NCI-H82 (cell line): ENCODE results near the gene CLDN9.
"Not testable (repeated sequence)": the region's sequence is repeated elsewhere in the genome, so short reads cannot be mapped to it uniquely, and the experiment has no call there.

Source experiments
- DNase-seq: peaks from one replicate; lab custom pipeline; 2025; lab: John Stamatoyannopoulos, UW

Gene CLDN9

DNA sequence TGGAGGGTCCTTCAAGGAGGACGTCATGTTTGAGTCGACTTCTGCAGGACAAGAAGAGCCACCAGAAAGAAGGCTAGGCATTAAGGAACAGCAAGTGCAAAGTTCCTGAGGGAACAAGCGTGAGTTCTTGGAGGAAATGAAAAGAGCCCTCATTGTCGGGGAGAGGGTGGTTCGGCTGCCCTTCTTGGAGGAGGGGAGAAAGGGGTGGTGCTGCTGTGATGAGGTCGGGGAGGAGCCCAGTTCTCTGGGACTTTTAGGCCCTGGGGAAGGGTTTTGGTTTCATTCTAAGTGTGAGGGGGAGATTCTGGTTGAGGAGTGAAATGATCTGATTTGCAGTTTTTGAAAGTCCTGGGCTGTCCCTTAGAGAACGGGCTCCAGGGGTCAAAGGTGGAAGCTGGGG is 19.9 kb downstream of the CLDN9 start:
- DNase-seq, result no peak

DNA sequence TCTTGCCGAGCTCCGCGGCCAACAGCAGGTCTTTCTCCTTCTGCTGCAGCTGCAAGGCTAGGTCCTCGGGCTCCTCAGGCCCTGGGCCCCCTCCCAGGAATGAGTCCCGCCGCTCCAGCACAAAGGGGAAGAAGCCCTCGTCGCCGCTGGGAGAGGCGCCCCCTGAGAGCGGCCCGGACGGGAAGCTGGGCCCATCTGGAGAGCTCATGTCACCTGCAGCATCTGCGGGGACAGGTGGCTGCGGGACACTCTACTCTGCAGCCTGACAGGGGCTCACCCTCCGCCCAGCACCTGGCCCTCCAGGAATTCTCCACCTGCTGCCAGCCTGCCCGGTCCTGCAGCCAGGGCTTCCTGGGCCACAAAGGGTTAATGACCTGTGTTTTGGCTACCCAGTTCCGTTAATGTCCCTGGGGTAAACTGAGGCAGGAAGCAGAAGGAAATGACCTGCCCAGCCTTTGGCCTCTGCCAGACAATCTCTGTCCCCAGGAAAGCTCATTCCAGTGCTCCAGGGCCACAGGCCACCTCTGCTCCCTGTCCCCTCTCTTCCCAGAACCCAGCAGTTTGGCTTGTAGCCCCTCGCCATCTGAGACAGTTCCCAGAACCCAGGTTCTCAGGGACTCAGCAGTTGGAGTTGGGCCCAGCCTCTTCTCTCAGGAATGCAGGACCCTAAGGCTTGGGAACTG is 22.7 kb downstream of the CLDN9 start:
- no peak for DNase-seq

DNA sequence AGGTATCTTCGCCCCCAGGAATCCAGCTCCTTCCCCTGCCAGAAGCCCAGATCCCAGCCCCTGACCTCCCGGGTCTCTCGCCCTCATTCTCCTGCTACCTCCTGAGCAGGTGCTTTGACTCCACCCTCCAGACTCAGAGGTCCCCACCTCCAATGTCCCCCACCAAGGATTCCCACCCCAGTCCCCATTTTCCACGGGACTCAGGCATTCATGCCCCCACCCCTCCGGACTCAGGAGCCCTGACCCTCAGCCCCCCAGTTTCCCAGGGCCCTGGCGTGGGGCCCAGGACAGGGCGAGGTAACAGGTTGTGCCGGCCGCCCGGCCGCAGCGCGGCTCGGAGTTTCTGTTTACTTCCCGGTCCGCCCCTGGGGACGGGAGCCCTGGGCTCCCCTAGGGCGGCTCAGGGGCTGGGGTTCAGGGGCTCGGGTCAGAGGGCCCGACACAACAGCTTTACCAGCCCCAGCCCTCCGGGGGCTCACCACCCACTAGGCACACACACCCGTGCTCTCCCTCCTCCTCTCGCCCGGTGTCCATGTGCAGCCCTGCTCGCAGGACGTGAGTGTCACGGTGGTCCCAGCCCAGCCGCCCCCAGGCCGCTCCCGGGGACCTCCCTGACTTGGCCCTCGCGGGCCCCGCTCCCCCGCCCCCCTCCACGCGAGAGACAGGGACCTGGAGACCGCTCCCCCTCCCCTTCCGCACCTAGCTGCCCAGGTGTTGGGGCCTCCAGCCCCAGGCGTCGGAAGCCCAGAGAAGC is 23.4 kb downstream of the CLDN9 start:
- DNase-seq, result no peak

DNA sequence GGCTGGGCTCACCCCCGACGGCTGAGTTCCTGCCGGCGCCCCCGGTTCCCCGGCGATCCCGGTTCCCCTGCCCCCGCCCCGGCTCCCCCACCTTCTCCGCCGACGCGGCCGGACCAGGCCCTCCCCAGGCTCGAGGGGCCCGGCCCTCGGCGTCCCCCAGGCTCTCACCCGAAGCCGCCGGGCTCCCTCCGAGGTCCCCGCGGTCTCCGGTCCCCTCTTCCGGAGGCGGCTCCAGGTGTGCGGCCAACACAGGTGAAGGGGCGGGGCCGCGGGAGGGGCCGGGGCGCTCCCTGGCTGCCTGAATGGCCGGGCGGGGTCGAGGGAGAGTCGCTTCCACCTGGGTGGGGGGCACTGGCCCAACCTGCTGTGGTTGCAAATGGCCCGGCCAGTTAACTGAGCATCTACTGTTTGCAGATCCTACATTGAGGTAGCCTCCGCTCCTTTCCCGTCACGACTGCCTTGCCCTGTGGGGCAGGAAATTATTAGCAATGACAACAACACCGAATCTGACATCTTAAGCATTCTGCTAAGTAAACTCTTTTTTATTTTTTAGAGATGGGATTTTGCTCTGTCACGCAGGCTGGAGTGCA is 24.1 kb downstream of the CLDN9 start, which contains the start of gene BICDL2:
TSS of gene BICDL2 (minus strand) at position 219 of the 590 bp plus-strand sequence. CDS start 1,448 bp downstream, outside the sequence.
- no peak for DNase-seq

DNA sequence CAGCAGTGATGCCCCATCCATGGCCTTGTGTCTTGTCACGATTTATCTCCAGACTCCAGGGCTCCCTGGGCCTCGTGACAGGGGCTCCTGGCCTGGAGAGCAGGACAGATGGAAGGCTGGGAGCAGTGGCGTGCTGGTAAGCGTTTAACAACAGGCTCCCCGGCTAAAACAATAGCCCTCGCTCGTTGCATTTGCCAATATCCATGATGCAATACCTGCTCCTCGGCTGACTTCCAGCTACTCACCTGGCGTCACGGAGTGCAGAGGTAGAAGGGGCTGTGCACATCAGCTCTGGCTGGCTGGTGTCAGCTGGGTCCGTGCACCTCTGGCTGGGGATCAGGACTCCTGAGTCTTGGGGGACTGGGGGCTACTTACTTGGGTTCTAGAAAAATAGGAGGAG is 25.5 kb downstream of the CLDN9 start:
- peak; percentile 50 for DNase-seq

DNA sequence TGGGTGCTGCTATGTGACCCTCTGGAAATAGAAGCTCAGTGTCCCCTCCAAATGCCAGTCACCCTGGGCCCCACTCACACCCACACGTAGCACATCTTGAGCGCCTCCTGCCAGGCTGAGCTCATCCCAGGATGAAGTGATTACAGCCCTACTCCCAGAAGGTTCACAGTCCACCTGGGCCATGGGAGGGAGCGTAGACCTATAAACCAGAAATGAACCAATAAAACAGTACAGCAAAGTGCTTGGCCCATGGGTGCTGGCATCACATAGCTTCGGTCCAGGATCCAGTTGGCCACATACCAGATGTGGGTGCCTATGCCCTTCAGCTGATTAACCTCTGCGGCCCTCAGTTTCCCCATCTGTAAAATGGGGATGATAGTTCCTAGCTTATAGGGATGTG is 26.2 kb downstream of the CLDN9 start:
- no peak for DNase-seq

DNA sequence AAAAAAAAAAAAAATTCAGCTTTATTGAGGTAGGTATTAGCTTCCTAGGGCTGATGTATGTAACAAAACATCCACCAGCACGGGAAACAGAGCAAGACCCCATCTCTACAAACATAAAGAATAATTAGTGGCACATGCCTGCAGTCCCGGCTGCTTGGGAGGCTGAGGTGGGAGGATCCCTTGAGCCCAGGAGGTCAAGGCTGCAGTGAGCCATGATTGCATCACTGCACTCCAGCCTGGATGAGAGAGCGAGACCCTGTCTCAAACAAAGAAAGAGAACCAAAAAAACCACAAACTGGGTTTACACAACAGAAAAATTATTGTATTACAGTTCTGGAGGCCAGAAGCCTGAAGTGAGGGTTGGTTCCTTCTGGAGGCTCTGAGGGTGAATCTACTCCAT is 29.7 kb downstream of the CLDN9 start:
- no peak for DNase-seq

DNA sequence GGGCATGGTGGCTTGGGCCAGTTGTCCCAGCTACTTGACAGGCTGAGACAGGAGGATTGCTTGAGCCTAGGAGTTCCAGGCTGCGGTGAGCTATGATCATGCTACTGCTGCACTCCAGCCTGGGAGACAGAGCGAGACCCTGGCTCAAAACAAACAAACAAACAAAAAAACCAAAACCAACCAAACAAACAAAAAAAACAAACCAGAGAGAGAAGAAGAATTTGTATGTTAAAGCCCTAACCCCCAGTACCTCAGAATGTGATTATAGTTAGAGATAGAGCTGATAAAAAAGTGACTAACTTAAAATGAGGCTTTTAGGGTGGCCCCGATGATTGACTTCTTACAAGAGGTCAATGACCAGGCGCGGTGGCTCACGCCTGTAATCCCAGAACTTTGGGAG is 32.0 kb downstream of the CLDN9 start:
- no peak for DNase-seq

DNA sequence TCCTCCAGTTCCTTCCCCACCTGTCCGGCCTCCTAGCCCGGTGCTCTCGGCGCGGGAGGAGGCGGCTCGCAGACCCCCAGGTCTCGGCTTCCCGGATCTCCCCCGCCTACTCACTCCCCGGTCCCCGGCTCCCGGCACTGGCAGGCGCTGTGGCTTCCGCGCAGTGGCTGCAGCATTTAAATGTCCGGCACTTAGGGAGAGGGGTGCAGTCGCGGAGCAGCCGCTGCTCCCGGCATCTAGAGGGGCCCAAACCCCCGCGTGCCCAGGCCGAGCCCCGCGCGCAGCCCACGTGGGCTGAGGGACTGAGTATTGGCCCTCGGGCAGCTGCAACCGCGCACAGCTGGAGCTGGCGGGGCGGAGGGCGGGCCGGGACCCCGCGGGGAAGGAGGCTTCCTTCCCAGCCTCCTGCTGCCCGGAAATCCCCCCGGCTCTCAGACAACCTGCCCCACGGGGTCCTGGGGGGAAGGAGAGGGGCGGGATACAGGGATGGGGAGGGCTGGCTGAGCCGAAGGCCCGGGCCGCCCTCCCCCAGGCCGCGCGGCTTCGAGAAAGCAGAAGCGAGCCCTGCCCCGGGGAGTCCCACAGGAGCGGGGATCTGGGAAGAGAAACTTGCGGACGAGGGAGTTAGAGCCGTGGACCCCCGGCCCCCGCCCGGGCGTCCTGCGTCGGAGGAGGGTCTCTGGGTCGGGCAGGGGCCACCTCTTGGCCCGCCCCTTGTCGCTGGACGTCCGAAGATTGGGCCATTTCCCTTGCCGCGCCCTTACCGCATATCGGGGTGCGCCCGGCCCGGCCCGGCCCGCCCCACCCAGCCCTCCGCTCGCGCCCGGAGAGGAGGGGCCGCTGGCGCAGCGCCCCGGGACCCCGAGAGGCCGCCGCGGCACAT is 33.3 kb downstream of the CLDN9 start, which contains the start of gene MMP25:
TSS of gene MMP25 (plus strand) at position 804 of the 883 bp plus-strand sequence. CDS start 357 bp downstream, outside the sequence.
- no peak for DNase-seq

DNA sequence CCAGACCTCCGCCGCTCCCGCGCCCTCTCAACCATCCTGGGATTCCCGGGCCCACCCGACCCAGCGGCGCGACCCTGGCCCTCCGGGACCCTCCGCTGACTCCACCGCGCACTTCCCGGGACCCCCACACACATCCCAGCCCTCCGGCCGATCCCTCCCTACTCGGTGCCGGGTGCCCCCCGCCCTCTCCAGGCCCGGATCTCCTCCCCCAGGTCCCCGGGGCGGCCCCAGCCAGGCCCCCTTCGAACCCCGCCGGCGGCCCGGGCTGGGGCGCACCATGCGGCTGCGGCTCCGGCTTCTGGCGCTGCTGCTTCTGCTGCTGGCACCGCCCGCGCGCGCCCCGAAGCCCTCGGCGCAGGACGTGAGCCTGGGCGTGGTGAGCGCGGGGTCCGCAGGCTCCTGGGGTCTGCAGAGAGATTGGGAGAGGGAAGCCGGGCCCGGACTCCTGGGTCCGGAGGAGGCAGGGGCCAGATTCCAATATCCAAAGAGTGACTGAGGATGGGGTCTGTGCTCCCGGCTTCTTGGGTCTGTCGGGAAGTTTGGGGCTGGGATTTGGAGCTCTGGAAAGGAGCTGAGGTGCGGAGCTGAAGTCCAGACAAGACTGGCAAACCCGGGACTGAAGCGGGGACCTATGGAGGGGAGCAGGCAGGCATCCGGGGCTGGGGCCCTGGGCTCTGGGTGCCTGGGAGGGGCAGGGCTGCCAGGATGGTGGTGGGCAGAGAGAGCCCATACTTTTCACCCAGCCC is 34.1 kb downstream of the CLDN9 start:
- DNase-seq, result no peak

DNA sequence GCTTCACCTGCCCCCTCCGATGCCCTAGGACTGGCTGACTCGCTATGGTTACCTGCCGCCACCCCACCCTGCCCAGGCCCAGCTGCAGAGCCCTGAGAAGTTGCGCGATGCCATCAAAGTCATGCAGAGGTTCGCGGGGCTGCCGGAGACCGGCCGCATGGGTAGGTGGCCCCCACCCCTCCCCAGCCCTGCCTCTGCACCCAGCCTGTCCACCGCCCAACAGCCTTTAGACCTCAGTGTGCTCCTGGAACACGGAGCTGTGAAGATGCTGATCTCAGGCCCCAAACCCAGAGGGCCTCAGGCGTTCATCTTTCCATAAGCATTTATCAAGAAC is 34.6 kb downstream of the CLDN9 start:
- peak; percentile 24 for DNase-seq

DNA sequence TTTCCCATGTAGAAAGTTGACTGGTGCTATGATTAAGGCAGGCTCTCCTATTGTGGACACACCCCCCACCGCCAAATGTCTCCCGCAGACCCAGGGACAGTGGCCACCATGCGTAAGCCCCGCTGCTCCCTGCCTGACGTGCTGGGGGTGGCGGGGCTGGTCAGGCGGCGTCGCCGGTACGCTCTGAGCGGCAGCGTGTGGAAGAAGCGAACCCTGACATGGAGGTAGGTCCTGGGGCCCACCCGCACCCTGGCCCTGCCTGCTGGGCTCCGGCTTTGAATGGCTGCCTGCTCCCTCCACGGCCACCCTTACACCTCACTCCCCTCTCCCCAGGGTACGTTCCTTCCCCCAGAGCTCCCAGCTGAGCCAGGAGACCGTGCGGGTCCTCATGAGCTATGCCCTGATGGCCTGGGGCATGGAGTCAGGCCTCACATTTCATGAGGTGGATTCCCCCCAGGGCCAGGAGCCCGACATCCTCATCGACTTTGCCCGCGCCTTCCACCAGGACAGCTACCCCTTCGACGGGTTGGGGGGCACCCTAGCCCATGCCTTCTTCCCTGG is 37.3 kb downstream of the CLDN9 start:
- no peak for DNase-seq

DNA sequence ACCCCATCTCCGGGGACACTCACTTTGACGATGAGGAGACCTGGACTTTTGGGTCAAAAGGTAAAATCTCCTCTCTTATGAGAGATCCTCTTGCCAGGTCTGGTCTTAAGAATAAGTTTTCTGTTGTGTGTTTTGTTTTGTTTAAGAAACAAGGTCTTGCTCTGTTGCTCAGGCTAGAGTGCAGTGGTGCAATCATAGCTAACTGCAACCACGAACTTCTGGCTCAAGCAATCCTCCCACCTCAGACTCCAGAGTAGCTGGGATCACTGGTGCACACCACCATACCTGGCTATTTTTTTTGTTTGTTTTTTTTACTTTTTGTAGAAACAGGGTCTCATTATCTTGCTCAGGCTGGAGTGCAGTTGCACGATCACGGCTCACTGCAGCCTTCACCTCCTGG is 37.8 kb downstream of the CLDN9 start:
- no peak for DNase-seq

DNA sequence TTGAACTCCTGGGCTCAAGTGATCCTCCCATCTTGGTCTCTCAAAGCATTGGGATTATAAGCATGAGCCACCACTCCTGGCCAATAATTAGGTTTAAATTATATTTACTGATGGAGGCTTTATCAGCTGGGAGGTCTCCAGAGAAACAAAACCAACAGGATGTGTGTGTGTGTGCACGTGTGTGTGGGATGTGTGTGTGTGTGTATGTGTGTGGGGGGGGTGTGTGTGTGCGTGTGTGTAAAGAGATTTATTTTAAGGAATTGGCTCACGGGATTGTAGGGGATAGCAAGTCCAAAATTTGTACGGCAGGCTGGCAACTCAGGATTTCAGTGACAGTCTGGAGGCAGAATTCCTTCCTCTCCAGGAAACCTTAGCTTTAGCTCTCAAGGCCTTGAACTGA is 38.3 kb downstream of the CLDN9 start:
- DNase-seq, result no peak

DNA sequence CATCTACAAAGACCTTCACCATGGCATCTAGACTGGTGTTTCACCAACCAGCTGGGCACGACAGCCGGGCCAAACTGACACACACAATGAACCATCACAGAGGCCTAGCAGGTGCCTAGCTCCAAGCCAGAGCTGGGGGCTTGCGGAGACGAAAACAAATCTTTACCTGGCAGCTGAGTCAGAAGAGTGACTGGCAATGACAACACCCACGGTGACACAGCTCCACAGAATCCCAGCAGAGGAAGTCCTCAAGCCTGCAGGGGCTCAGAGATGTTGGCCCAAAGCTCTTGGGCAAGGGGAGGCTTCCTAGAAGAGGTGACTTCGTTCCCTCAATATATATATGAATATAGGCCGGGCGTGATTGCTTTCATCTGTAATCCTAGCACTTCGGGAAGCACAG is 38.8 kb downstream of the CLDN9 start:
- DNase-seq, result no peak

DNA sequence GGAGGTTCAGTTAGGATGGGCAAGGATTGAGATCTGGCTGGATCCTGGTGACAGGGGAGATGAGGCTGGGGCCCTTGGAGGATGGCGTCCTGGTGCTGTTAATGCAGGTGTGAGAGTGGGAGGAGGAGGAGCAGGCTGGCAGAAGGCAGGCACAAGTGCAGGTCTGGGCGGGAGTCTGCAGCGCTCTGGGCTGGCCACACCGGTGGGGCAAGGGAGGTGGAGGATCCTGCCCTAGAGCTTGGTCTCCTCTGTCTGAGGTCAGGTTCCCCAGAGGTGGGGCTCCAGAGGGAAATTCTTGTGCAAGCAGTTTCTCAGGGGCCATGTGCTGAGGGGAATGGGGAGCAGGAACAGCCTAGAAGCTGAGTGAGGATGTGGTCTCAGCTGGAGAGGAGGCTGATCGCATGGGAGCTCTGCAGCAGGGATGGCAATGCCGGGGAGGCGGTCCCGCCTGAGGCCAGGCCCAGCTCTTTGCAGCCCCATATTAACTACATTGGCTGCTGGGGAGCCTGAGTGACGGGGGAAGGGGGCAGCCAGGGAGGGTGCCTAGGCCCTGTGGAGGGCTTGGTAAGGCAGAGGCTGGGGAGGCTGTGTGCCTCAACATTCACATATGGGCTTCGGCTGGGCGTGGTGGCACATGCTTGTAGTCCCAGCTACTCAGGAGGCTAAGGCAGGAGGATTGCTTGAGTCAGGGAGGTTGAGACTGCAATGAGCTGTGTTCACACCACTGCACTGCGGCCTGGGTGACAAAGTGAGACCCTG is 40.0 kb downstream of the CLDN9 start:
- DNase-seq, result not testable (repeated sequence)

DNA sequence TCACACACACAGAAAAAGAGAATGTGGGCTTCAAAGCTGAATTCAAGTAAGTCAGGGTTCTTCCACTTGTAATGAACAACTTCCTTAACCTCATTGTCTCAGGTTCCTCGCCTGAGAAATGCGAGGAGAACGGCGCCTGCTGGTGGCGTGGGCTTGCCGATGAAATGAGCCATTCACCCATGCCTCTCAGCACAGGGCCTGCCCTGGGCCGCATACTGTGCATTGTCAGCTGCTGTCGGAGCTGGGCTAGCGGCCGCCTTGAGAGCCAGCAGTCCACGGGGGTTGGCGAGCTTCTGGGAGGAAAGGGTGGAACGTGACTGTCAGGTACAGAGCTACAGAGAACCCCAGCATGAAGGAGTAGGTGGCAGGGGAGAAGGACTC is 40.6 kb downstream of the CLDN9 start:
- not testable (repeated sequence) for DNase-seq

DNA sequence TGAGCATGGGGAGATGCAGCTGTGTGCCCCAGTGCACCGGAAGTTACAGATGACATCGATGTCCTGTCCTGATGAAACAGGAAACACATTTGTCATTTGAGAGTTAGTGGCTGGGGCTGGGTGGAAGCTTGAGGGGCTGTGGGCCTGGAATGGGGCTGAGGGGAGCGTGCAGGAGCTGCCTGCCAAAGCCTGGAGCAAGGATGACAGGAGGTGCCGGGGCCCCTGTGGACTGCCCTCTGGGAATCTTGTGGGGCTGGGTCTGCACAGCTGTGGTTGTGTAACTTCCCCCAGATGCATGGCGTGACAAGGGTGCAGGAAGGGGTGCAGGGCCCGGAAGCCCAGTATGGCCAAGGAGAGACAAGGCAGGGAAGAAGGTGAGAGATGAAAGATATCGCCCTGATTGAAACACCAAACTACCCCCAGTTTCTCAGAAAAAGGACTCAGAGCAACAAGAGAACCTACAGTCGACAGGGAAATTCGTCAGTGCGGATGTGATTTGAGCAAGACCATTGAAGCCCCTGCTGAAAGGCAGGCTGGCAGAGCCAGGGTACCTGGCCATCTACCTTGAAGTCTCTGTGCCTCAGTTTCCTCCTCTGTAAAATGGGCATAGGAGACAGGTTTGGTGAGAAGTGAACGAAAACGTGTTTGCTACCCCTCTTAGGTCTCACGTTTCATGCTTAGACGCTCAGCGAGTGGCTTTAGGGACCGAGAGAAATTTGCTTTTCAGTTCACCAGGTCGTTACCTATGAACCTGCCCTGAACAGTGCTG is 42.4 kb downstream of the CLDN9 start:
- DNase-seq, result no peak

DNA sequence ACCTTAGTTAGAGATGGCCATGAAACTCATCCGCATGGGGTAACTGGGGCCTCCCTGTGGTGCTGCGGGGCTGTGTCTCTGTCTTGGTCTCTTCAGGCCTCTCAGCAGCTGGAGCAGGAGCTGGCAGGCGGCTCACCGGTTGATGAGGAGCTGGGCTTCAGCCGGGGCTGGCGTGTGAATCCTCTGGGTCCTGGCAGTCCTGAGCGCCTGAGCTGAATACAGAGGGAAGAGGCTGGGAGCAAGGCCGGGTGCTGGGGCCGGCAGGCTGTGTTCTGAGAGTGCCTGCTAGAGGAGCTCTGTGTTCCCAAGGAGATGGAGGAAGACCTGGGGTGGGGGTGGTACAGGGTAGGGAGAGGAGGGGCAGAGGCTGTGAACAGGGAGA is 43.0 kb downstream of the CLDN9 start:
- not testable (repeated sequence) for DNase-seq
